ENCODE data around the gene PLXNC1.

PLXNC1 gene

DNA sequence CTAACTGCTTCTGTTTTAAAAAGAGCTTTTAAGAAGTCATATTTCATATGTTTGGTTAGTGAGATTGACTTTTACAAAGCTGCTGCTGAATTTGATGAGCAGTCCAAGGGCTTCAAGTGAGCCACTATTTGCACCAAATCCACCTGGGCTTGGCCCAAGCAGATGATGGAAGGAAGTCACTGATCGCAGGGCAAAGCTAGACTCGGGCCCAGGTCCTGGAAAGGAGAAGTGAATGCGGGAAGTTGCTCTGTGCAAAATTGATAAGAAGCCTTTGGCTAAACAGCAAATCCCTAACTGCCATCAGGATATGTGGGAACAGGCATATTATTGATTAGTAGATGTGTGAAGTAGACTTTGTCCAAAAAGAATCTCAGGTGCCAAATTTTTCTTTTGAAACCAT, 30.5 kb downstream of the PLXNC1 start:
- DNase-seq (ENCODE audit: low read depth in 4 of 4, low spot score in 1 of 4), result no peak

DNA sequence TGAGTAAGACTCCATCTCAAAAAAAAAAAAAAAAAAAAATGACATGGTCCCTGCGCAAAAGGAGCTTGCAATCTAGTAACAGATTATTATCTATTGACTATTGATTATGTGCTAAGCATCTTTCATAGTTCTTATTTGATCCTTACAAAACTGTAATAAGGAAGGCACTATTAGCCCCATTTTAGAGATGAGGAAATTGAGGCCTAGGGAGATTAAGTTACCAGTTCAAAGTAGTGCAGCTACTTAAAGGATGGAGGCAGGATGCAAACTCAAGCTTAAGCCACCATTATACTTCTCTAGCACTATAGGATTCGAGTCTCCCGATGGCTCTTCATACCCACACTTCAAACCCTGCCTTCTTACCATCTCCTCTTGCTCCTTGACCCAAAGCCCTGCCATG, 31.3 kb downstream of the PLXNC1 start:
- no peak for DNase-seq (ENCODE audit: low read depth in 4 of 4, low spot score in 1 of 4)

DNA sequence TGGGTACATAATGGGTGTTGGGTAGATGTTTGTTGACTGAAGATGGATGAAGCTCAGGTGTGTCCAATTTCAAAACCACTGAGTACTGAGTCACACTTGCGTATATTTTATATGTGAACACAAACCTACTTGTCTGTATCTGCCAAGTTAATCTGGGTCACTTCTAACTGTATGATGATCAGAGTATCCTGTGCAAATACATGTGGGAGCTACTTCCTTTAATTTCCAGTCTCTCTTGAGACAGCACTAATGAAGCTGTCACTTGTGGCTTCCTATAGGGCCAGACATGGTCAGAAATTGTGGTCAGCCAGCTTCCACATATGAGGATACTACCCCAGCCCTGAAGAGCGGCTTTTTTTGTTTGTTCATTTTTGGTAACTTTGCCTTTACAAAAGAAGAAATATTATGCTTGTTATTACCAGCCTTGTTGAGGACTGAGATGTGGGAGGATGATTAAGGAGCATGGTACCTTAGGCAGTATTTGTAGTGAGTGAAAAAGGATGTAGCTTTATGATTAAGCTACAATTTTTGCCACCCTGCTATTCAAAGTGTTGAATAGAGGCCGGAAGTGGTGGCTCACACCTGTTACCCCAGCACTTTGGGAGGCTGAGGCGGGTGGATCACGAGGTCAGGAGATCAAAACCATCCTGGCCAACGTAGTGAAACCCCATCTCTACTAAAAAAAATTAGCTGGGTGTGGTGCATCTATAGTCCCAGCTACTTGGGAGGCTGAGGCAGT, 32.4 kb downstream of the PLXNC1 start:
- DNase-seq (ENCODE audit: low read depth in 4 of 4, low spot score in 1 of 4), result no peak

DNA sequence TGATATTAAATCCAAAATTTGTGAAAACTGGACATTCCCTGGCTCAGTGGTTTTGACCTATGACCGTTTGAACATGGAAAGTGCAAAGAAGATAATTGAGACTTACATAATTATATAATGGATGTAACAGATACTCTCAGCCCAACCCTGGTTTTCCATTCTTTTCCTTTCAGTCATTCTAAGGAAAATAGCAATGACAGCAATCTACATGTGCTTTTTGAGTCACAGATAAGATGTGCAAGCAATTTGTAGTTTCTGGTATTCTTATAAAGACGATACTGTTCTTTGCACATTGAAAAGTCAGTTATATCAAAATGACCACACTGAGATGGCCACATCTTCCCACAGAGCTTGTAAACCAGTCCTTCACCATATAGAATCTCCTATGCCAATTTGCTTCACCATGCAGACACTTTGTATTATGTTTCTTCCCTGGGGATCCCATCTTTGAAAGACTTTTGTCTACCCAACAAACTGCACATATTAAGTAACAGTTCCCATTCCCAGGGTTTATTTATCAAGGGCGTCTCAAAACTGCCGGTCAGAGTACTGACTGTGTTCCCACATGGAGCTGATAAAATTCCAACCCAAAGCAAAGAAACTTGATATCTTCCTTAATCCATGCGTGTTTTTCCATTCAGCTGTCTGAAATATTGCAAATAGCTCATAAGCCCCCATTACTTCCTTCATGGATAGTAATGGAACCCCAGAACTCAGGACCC, 34.8 kb downstream of the PLXNC1 start:
- no peak for DNase-seq (ENCODE audit: low read depth in 4 of 4, low spot score in 1 of 4)

DNA sequence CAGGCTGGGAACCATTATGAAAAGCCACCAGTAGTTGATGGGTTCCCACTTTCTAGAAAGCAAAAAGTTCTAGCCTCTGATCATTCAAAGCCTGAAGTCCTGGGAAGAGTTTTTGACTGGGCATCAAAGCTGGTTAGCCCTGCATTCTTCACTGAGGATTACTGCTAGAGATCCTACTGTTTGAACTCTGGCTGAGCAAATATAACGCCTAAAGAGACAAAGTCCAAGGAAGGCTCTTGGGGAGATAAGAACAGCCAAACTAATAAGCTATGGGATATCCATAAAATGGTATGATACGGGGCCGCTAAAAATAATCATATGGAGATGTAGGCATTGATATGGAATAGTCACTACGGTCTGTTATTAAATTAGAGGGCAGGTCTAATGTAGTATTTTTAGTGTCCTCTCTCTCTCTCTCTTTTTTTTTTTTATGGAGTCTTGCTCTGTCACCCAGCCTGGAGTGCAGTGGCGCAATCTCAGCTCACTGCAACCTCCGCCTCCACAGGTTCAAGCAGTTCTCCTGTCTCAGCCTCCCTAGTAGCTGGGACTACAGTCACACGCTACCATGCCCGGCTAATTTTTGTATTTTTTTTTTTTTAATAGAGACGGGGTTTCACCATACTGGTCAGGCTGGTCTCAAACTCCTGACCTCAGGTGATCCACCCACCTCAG, 35.5 kb downstream of the PLXNC1 start:
- no peak for DNase-seq (ENCODE audit: low read depth in 4 of 4, low spot score in 1 of 4)

DNA sequence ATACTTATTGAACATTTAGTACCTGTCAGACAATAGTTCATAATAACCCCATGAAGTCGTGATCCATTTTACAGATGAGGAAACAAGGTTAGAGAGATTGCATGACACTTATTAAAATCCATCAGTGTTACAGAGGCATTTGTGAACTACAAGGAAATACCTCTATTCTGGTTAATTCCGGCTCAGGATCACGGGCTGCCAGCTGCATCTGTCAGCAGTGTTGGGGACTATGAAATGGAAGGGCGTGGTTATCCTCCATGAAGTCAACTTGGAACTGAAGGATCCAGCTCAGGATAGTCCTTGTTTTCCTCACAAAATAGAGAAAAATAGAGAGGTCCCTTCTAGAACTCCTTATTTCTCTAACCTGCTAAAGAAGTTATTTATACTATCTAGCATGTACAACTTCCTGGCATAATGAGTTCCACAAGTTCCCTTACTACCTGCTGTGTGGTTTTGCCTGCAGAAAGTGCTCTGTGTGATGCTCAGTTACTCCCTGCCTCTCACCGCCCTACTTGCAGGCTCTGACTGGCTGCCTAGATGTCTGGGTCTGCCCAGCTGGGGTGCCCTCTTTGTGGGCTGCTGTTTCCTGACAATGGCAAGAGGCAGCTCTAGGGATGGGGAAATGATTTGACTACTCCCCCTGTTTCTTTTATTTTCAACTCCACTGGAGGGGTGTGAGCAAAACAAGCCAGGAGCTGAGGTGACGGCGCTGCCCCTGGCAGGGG, 36.8 kb downstream of the PLXNC1 start:
- no peak for DNase-seq (ENCODE audit: low read depth in 4 of 4, low spot score in 1 of 4)

DNA sequence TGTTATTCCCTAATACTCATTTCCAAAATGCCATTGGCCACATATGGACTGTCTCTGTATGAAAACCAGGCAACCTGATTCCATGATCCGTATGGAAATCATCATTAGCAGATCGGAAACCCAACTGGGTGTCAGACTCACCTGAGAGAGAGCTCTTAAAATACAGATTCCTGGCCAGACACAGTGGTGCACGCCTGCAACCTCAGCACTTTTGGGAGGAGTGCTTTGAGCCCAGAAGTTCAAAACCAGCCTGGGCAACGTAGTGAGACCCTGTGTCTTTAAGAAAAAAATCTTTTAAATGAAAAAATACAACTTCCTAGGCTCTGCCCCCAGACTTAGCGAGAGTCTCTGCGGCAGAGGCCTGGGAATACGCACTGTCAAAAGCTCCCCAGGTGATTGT, 37.4 kb downstream of the PLXNC1 start:
- no peak for DNase-seq (ENCODE audit: low read depth in 4 of 4, low spot score in 1 of 4)

DNA sequence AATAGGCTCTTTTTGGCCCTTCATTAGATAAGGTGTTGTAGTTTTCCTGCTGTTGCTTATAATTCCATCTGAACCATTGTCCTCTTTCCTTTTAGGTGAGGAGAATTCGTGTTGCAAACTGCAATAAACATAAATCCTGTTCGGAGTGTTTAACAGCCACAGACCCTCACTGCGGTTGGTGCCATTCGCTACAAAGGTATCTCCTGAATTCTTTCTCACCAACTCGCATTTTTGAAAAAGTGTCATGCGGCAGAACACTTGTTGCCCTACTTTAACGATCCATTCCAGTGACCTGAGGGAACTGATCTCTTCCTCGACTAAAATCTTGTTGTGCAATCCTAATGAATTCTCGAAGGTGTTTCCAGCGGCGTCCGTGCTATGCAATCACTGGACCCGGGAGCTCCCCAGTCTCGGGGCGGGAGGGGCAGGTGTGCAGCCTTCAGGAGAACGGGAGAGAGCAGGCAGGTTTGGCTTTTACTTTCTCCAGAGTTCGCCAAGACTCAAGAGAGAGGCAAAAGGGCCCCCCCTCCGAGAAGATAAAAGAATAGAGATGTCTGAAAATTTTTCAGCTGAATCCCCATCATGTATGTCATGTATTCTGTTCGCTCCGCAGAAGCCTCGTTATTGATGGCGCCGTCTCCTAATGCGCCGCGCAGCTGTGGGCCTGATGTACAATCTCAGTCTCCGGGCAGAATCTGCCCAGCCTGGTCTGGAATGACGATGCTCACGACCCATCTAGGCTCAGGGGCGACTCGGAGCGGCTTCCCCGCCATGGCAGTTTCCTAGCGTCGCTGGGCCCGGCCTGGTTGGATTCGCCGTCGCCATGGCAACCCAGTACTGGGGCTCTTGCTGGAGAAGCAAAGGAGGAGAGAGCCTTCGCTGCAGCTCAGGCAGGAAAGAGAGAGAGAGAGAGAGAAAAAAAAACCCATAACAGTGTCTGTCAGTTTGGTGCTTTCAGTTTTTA, 38.2 kb downstream of the PLXNC1 start:
- DNase-seq (ENCODE audit: low read depth in 4 of 4, low spot score in 1 of 4), result no peak

DNA sequence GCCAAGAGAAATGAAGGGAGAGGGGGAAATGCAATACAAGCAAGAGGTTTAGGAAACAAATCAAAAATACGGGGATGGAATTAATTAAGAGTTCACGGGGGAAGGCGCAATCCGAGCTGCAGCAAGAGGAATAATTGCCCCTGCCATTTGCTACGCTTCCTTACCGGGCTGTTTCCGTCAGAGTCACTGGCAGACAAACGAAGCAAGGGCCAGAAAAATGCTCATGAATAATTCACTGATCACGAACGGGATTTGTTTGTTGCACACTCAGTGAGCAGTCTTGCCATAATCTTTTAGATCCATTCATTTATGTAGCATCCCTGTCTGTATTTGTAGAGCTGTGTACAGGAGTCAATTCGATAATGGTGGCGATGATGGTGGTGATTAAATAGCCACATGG, 39.0 kb downstream of the PLXNC1 start:
- DNase-seq (ENCODE audit: low read depth in 4 of 4, low spot score in 1 of 4), result no peak

DNA sequence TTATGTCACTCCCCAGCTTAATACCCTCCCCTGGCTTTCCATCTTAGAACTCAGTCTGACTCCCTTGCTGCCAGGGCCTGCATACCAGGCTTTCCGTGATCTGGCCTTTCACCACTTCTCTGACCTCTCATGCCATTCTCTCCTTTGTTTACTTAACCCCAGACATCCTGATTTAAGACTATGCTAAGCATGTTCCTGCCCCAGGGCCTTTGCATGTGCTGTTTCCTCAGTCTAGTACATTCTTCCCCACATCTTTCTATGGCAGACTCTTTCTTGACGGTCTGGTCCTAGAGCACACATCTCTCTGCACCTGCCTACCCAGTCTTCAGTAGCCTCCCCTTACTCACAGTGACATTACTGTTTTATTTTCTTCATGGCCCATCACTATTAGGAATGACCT, 42.2 kb downstream of the PLXNC1 start:
- DNase-seq (ENCODE audit: low read depth in 4 of 4, low spot score in 1 of 4), result no peak

DNA sequence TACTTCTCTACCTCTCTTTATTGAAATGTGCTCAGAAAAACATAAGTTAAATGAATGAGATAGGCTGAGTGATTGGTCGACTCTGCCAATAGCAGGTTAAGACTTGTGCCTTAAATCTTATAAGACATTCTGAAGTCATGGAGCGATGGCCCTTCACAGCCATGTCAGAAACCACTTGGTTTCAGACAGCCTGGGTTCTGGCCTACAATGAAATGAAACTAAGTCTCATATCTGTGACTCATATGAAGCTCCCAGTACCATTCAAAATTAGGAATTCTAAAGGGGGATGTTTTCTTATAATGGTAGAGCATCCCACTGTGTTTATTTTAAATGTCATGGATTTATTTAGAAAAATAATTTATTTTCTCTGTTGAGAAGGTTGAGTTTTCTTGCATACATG, 42.6 kb downstream of the PLXNC1 start:
- DNase-seq (ENCODE audit: low read depth in 4 of 4, low spot score in 1 of 4), result no peak

DNA sequence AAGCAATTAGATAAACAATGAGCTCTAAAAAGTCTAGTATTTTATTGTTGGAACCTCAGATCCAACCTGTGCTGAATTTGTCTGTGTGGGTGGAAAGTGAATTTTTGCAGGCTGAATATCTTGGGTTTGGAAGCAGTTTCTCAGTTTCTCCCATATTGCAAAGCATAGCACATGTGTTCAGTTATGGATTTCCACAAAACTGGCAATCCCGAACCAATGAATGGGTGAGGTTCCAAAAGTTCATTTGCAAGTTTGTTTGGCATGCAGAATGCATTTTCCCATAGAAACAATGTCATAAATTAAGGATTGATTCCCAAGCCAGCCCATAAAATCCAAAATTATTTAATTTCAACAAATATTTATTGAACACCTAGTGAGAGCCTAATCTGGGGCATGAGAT, 43.4 kb downstream of the PLXNC1 start:
- DNase-seq (ENCODE audit: low read depth in 4 of 4, low spot score in 1 of 4), result no peak

DNA sequence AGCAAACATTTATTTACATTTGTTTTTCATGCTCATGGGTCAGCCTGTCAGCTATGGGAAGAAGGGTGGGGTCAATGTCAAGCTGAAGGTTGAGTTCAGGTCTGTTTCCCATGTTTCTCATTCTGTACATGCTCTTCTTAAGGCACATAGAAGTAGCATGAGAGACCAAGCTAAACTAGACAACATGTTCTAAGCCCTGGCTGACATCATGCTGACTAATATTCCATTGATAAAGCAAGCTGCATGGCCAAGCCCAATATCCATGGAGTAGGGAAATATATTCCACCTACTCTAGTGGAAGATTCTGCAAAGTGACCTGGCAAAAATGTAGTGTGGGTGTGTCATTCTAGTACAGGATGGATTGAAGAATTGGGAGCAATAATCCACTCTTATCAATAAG, 44.1 kb downstream of the PLXNC1 start:
- DNase-seq (ENCODE audit: low read depth in 4 of 4, low spot score in 1 of 4), result no peak

DNA sequence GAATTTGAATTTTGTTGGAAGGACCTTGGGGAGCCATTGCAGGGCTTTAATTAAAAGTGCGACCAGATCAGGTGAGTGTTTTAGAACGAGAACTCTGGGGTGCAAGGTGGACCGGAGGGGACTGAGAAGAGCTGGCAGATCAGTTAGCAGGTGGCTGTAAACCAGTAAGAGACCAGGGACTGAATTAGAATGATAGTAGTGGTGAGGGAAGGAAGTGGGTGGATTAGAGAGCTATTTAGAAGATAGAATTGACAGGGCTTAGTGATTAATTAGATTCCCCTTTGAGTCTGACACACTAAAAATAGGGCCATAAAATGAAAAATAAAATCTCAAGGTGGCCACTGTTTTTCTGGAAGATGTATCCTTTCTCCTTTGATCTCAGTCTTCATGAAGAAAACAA, 44.8 kb downstream of the PLXNC1 start:
- DNase-seq (ENCODE audit: low read depth in 4 of 4, low spot score in 1 of 4), result no peak

DNA sequence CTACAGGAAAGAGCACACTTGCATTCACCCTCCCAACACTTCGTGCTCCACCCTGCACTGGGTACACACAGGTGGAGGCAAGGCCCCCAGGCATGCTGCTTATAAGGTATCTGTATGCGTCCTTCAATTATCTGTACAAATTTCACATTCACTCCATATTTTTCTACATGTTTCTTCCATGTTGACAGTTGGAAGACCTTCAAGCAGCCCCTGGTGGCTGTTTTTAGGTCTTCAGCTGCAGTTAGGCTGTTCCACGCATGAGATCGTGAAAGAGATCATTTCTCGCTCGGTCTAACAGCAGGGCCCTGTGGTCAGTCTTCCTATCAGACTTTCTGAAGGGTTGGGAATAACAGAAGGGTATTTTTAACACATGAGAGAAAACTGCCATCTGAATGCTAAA, 47.1 kb downstream of the PLXNC1 start:
- no peak for DNase-seq (ENCODE audit: low read depth in 4 of 4, low spot score in 1 of 4)

DNA sequence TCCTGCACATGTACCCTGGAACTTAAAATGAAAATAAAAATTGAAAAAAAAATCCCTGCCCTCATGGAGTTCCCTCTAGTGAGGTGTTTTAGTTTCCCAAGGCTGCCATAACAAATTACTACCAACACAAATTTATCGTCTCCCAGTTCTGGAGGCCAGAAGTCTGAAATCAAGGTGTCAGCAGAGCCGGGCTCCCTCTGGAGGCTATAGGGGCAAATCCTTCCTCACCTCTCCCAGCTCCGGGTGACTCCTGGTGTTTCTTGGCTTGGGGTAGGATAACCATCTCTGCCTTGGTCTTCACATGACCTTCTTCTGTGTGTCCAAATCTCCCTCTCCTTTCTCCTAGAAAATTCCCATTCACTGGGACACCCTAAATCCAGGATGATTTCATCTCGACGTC, 50.1 kb downstream of the PLXNC1 start:
- DNase-seq (ENCODE audit: low read depth in 4 of 4, low spot score in 1 of 4), result no peak

DNA sequence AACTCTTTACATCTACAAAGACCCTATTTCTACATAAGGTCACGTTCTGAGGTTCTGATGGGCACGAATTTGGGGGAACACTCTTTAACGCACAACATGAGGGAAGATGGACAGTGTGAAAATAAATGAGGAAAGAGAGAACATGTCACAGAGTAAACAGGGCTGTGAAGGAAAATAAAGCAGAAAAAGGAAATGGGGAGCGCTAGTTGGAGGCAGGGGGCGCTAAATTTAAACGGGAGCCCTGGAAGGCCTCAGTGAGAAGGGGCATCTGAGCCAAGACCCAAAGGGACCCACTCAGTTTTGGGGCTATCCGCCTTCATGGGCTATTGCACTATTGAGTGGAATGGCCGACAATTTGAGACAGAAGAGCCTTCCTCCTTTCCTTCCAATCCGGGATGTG, 50.5 kb downstream of the PLXNC1 start:
- DNase-seq (ENCODE audit: low read depth in 4 of 4, low spot score in 1 of 4), result no peak

DNA sequence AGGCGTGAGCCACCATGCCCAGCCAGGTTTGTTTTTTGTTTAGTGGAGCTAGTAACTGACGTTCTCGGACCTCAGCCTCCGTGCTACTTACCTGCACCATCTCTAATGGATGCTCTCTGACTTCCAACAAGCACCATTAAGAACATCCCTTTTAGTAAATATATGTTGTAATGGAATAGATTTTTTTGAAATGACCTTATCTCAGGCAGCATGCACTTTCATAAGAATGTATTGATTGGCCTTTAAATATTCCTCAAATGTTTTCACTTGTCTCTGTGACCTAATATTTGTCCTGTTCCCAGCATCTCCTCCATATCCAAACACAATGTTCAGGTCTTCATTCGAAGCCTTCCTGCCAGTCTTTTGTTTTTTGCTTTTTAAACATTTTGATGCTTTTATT, 51.7 kb downstream of the PLXNC1 start:
- DNase-seq (ENCODE audit: low read depth in 4 of 4, low spot score in 1 of 4), result no peak

DNA sequence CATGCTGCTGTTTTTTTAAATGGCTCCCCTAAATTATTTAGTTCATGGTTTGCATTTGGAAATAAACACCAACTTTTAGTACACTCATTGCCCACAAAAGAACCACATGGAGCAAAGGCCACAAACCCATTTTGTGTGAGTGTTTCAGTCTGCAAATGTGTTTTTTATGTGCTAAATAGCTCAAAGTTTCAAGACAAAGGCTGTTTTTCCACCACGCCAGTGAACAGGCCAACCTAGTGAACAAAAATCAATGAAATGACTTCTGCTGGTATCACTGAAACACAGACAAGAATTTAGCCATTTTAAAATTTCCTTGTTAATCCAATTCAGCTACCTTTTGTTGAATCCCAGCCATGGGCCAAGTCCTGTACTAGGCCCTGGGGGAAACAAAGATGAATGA, 52.3 kb downstream of the PLXNC1 start:
- DNase-seq (ENCODE audit: low read depth in 4 of 4, low spot score in 1 of 4), result no peak

Measured in stimulated activated CD4-positive, alpha-beta T cell treated with anti-CD3 and anti-CD28 coated beads, Interleukin-1b, Interleukin-23, amount 100 ng/mL, for 24 hours (primary cell).